ENCODE data around the gene PSMA1. TPM values are rescaled to one million over a fixed set of nuclear protein-coding genes. Genes with fewer than 3 reads are reported as not detected.

PSMA1 gene
- total and polyA plus RNA-seq, 2 of the 8 experiments (the other 6 are each of a cell fraction or from before 2014, with no cell fraction given), result 148 to 159 TPM

GRCh38 chr11:14503023-14503422 is 17.2 kb downstream of the PSMA1 start:
- DNase-seq (ENCODE audit: low read depth in 1 of 2, low spot score in 2 of 2) (no peak), FAIRE-seq (no peak)
- H2BK120ac ChIP-seq (replicated peaks; ENCODE audit: low read depth, low read length), result no peak overlapping the region
- peaks cover 0 to 12% of the 10 kb centered on the region in 2 experiments; a peak in 3 of 4 replicates for H3K79me2 ChIP-seq (ENCODE audit: control insufficient read depth in 1 of 2, insufficient read depth in 2 of 2, low read length in 2 of 2)
- no peak overlapping the region for H2BK15ac ChIP-seq (ENCODE audit: low read length)
- H3K56ac ChIP-seq (replicated peaks; ENCODE audit: insufficient read length, low read depth, low read length), result no peak overlapping the region
- no peaks in the 10 kb centered on the region for H3K27me3 ChIP-seq (replicated peaks in 1 of 4; ENCODE audit: control insufficient read depth in 3 of 4, extremely low read depth in 1 of 4, insufficient read depth in 3 of 4, low read length in 3 of 4)
- no peak overlapping the region for H4K91ac ChIP-seq (replicated peaks; ENCODE audit: insufficient read length, low read length)
- H4K20me1 ChIP-seq (replicated peaks in 1 of 2; ENCODE audit: control insufficient read depth in 1 of 2, insufficient read depth in 2 of 2, low read length in 2 of 2), result peaks cover 0 to 3% of the 10 kb centered on the region in 2 experiments
- H4K5ac ChIP-seq (ENCODE audit: insufficient read length, low read depth, low read length), result no peak overlapping the region
- H3K9me3 ChIP-seq (ENCODE audit: insufficient read depth in 2 of 2, low read depth in 1 of 2, low read length in 1 of 2), result no peaks in the 10 kb centered on the region
- H3K27ac ChIP-seq (ENCODE audit: low read depth, low read length), result no peak overlapping the region
- H3K23ac ChIP-seq (ENCODE audit: insufficient read length), result no peak overlapping the region
- peaks cover 3% of the 10 kb centered on the region; the same call in 1 of the 2 replicates for H3K23me2 ChIP-seq (ENCODE audit: low read depth, low read length)
- no peak overlapping the region for H4K8ac ChIP-seq (ENCODE audit: extremely low read depth, insufficient read depth, low read length)
- H2BK12ac ChIP-seq (ENCODE audit: low read depth, low read length), result no peak overlapping the region
- H3K79me1 ChIP-seq (ENCODE audit: low read depth, low read length), result no peaks in the 10 kb centered on the region
- H3K36me3 ChIP-seq (ENCODE audit: control insufficient read depth in 2 of 4, insufficient read depth in 4 of 4, low read length in 3 of 4), result peaks cover 4 to 42% (median 25%) of the 10 kb centered on the region in 4 experiments
- no peak overlapping the region for H2AFZ ChIP-seq (ENCODE audit: low read length)
- WGBS, 2 experiments (ENCODE audit: extremely low coverage in 1 of 2, insufficient coverage in 1 of 2, insufficient read length in 1 of 2, insufficient replicate concordance in 2 of 2, low coverage in 1 of 2, low lambda C conversion rate in 2 of 2, missing lambda C conversion rate in 1 of 2), result 93% methylated on average over 1 of the region's 1 CpG; no CpG with 5 or more reads in 1 of the 2 experiments
- ChIA-PET CTCF (ENCODE audit: partially characterized antibody) (interaction anchor here (0.6 to 1.2 kb wide), 3 partner anchors 13 to 404 kb away, joined by 3 to 5 read pairs (median 3); no protein-coding TSS in a partner anchor), POLR2A (ENCODE audit: partially characterized antibody) (interaction anchor here (0.7 to 1.6 kb wide), 3 partner anchors 13 to 19 kb away, joined by 3 to 4 read pairs (median 4); partner anchors contain the start of gene PSMA1)
- H3K4me3 ChIP-seq (ENCODE audit: extremely low read depth in 1 of 4, insufficient read depth in 2 of 4, low read depth in 3 of 4, low read length in 4 of 4), result no peak overlapping the region
- H2BK5ac ChIP-seq (ENCODE audit: low read depth, low read length), result no peak overlapping the region
- H3K4ac ChIP-seq (replicated peaks; ENCODE audit: insufficient read length, low read depth, low read length), result no peak overlapping the region
- H3K14ac ChIP-seq (ENCODE audit: insufficient read length), result no peak overlapping the region
- H3K18ac ChIP-seq (ENCODE audit: extremely low read depth, low read length), result no peak overlapping the region
- no peak overlapping the region for H3K4me2 ChIP-seq (ENCODE audit: insufficient read depth in 1 of 2, low read depth in 2 of 2, low read length in 2 of 2)
- H3K9ac ChIP-seq (replicated peaks in 1 of 4; ENCODE audit: extremely low read depth in 1 of 4, low read depth in 3 of 4, low read length in 3 of 4), result no peak overlapping the region
- no peaks in the 10 kb centered on the region; a peak in 1 of 7 replicates for H3K4me1 ChIP-seq (replicated peaks in 1 of 4; ENCODE audit: control insufficient read depth in 3 of 4, insufficient read depth in 4 of 4, low read length in 3 of 4)
- H2AK5ac ChIP-seq (ENCODE audit: low read depth, low read length), result no peak overlapping the region
- no peak overlapping the region for H2BK20ac ChIP-seq (ENCODE audit: low read length)
- no peak for TF ChIP-seq SP1 (IDR thresholded peaks at IDR 0.05; ENCODE audit: low read depth, low read length)
- TF ChIP-seq GABPA (IDR thresholded peaks at IDR 0.05; ENCODE audit: borderline replicate concordance, insufficient read depth, low read length), result no peak
- no peak for TF ChIP-seq JUN (IDR thresholded peaks at IDR 0.05; ENCODE audit: low read depth, low read length)
- no peak for TF ChIP-seq SRF (IDR thresholded peaks at IDR 0.05; ENCODE audit: low read depth, low read length)
- TF ChIP-seq JUND (IDR thresholded peaks at IDR 0.05; ENCODE audit: low read length), result no peak
- TF ChIP-seq BACH1 (IDR thresholded peaks at IDR 0.05; ENCODE audit: low read length), result no peak
- TF ChIP-seq CBX5 (IDR thresholded peaks at IDR 0.05; ENCODE audit: low read depth, low read length), result no peak
- no peak for TF ChIP-seq FOSL1 (IDR thresholded peaks at IDR 0.05; ENCODE audit: insufficient read depth, low read depth, low read length)
- TF ChIP-seq YY1 (IDR thresholded peaks at IDR 0.05; ENCODE audit: low read depth, low read length), result no peak
- TF ChIP-seq, protein P1, sequence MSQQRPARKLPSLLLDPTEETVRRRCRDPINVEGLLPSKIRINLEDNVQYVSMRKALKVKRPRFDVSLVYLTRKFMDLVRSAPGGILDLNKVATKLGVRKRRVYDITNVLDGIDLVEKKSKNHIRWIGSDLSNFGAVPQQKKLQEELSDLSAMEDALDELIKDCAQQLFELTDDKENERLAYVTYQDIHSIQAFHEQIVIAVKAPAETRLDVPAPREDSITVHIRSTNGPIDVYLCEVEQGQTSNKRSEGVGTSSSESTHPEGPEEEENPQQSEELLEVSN (IDR thresholded peaks at IDR 0.05), result no peak
- TF ChIP-seq MAFK (IDR thresholded peaks at IDR 0.05; ENCODE audit: low read depth, low read length), result no peak
- TF ChIP-seq ASH2L (IDR thresholded peaks at IDR 0.05; ENCODE audit: low read length), result no peak
- TF ChIP-seq, protein P2, sequence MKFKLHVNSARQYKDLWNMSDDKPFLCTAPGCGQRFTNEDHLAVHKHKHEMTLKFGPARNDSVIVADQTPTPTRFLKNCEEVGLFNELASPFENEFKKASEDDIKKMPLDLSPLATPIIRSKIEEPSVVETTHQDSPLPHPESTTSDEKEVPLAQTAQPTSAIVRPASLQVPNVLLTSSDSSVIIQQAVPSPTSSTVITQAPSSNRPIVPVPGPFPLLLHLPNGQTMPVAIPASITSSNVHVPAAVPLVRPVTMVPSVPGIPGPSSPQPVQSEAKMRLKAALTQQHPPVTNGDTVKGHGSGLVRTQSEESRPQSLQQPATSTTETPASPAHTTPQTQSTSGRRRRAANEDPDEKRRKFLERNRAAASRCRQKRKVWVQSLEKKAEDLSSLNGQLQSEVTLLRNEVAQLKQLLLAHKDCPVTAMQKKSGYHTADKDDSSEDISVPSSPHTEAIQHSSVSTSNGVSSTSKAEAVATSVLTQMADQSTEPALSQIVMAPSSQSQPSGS (IDR thresholded peaks at IDR 0.05; ENCODE audit: low read length), result no peak

Measured in H1 (cell line).